Astrocyte of the spinal cord (primary cell): ENCODE results near the gene CATSPER3.
A peak's percentile ranks its signal among the peaks of the same experiment; 100 is the strongest.
"Not testable (repeated sequence)": the region's sequence is repeated elsewhere in the genome, so short reads cannot be mapped to it uniquely, and the experiment has no call there.

Experiments
- DNase-seq: peaks from one replicate; pipeline ENCODE4 v3.0.0; 2011; ENCODE audit warnings: low read depth, low spot score
- H3K4me3 ChIP-seq: 2 replicates; pipeline ENCODE4 v1.5.1; 2011; ENCODE audit warnings: low read depth, mild to moderate bottlenecking, low read length, moderate library complexity
- in situ Hi-C: cut with HindIII; loops from 2 replicates; pipeline ENCODE4 v1.10.0; 2017; ENCODE audit warnings: low sequenced_read_pairs
- TF ChIP-seq, protein P1 (sequence below): IDR thresholded peaks from 2 replicates; pipeline ENCODE4 v1.5.1; 2012; ENCODE audit warnings: low read depth, mild to moderate bottlenecking, low read length, inconsistent platforms

CATSPER3 gene

DNA sequence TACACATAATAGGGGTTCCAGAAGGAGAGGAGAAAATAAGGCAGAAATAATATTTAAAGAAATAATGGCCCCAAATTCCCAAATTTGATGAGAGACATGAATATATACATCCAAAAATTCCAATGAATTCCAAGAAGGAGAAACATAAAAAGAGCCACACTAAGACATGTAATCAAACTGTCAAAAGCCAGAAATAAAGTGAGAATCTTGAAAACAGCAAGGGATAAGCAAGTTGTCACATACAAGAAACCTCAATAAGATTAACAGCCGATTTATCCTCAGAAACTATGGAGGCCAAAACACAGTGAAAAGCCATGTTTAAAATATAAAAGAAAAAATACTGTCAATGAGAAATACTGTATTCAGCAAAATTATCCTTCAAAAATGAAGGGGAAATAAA is 14.5 kb downstream of the CATSPER3 start:
- H3K4me3 ChIP-seq: no peak overlapping the region
- TF ChIP-seq, protein P1, sequence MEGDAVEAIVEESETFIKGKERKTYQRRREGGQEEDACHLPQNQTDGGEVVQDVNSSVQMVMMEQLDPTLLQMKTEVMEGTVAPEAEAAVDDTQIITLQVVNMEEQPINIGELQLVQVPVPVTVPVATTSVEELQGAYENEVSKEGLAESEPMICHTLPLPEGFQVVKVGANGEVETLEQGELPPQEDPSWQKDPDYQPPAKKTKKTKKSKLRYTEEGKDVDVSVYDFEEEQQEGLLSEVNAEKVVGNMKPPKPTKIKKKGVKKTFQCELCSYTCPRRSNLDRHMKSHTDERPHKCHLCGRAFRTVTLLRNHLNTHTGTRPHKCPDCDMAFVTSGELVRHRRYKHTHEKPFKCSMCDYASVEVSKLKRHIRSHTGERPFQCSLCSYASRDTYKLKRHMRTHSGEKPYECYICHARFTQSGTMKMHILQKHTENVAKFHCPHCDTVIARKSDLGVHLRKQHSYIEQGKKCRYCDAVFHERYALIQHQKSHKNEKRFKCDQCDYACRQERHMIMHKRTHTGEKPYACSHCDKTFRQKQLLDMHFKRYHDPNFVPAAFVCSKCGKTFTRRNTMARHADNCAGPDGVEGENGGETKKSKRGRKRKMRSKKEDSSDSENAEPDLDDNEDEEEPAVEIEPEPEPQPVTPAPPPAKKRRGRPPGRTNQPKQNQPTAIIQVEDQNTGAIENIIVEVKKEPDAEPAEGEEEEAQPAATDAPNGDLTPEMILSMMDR: no peak
- DNase-seq: peak; percentile 13
- in situ Hi-C loops: no loop called here

DNA sequence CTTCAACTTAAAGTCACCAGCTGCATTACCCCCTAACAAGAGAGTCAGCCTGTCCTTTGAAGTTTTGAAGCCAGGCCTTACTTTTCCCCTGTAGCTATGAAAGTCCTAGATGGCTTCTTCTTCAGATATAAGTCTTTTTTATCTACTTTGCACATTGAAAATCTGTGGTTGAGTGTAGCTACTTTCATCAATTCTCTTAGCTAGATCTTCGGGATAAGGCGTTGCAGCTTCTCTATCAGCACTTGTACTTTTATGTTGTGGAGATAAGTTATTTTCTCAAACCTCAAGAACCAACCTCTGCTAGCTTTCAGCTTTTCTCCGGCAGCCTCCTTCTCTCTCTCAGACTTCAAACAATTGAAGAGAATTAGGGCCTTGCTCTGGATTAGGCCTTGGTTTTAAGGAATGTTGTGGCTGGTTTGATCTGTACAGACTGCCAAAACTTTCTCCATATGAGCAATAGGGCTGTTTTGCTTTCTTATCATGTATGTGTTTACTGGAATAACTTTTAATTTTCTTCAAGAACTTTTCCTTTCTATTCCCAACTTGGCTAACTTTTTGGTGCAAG is 21.6 kb downstream of the CATSPER3 start:
- in situ Hi-C loops: no loop called here
- peak; percentile 32 for DNase-seq
- TF ChIP-seq, protein P1: no peak
- H3K4me3 ChIP-seq: no peak overlapping the region

DNA sequence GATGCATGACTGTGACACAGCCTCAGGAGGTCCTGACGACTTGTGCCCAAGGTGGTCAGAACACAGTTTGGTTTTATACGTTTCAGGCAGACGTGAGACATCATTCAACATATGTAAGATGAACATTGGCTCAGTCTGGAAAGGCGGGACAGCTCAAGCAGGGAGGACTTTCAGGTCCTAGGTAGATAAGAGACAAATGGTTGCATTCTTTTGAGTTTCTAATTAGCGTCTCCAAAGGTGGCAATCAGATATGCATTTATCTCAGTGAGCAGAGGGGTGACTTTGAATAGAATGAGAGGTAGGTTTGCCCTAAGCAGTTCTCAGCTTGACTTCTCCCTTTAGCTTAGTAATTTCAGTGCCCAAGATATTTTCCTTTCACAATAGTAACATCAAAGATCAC is 22.5 kb downstream of the CATSPER3 start:
- H3K4me3 ChIP-seq, DNase-seq, in situ Hi-C loops: not testable (repeated sequence)

DNA sequence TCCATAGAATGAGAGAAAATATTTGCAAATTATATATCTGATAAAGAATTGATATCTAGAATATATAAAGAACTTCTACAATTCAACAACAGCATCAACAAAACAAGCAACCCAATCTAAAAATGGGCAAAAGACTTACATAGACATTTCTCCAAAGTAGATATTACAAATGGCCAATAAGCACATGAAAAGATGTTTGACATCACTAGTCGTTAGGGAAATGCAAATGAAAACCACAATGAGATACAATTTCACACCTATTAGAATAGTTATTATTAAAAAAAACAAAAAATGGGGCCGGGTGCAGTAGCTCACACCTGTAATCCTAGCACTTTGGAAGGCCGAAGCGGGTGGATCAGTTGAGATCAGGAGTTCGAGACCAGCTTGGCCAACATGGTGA is 24.4 kb downstream of the CATSPER3 start:
- TF ChIP-seq, protein P1: no peak
- in situ Hi-C loops: no loop called here
- DNase-seq: no peak
- no peak overlapping the region for H3K4me3 ChIP-seq

DNA sequence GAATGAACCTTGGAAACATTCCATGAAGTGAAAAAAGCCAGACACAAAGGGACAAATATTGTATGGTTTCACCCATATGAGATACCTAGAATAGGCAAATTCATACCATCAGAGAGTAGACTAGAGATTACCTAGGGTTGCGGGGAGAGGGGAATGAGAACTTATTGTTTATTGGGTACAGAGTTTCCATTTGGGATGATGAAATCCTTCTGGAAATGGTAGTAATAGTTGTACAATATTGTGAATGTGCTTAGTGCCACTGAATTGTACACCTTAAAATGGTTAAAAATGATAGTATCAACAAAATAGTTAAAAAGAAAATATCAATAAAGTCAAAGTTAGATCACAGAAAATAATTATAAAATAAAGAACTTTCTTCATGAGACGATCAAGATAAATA is 25.5 kb downstream of the CATSPER3 start:
- no peak for DNase-seq
- in situ Hi-C loops: no loop called here
- no peak overlapping the region for H3K4me3 ChIP-seq
- TF ChIP-seq, protein P1: no peak

DNA sequence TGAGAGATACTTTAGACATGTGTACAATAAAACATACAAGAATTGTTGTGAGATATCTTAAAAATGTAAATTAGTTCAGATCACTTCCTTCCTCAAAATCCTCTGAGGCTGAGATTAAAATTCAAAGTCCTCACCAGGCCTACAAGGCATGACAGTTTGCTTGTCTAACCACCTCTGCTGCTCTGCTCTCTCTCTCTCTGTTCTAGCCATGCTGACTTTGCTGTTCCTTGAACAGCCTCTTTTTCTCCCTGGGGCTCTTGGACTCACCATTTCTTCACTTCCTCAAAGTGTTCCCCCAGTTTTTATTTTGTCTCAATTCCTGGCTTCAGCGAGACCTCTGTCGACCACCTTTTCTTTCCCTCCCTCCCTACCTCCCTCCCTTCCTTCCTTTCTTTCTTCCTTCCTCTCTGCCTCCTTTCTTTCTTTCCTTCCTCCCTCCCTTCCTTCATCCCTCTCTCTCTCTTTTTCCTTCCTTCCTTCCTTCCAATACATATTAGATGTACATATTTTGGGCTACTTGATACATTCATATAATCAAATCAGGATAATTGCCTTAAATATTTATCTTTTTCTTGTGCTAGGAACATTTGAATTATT is 27.0 kb downstream of the CATSPER3 start:
- TF ChIP-seq, protein P1: no peak
- DNase-seq: no peak
- in situ Hi-C loops: no loop called here

DNA sequence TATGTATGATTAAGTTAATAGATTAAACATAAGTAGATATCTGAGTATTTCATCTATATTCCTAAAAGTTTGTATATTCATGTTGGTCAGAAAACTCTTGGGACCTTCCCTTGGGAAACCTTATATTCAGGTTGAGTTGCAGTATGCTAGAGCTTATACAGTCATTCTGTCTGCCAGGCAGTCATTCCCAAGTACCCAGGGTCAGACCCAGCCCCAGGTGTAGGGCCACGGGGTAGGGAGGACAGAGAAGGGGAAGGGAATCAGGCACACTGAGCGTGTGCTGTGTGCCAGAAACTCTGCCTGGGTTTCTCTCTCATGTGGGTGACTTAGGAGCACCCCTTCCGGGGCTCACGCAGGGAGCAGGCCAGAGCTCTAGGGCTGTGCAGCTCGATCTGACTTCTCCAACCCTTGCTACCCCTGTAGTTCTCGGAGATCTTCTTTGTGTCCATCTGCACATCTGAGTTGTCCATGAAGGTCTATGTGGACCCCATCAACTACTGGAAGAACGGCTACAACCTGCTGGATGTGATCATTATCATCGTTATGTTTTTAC is 28.2 kb downstream of the CATSPER3 start:
- TF ChIP-seq, protein P1: no peak
- no peak overlapping the region for H3K4me3 ChIP-seq
- in situ Hi-C loops: no loop called here
- no peak for DNase-seq

More for the DNA sequence above, 27.0 kb downstream of the CATSPER3 start:
- no peak overlapping the region for H3K4me3 ChIP-seq
